ENCODE data around the gene PAM. TPM values are rescaled to one million over a fixed set of nuclear protein-coding genes. Genes with fewer than 3 reads are reported as not detected.
"Not testable (repeated sequence)": the region's sequence is repeated elsewhere in the genome, so short reads cannot be mapped to it uniquely, and the experiment has no call there.

Gene PAM
- polyA plus RNA-seq, 1 donor from 2014 or later = 3.4 TPM

DNA sequence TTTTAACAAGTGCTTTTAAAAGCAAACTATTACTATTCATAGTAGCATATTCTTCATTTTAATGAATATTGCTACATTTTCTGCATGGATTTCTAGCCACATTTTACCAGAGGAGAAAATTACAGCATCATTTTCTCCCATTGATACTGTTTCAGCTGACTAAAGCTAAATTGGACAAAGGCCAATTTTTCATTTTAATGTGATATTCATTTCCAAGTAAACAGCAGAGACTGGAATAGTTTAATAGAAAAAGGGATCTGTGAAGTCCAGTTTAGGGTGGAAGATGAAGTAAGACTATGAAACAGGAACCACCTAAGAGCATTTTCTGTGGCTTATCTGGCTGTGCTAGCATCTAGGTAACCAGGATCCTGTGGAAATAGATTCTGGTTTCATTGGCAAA lies 236.7 kb downstream of the PAM start:
- no peak overlapping the region for H3K27ac Mint-ChIP-seq
- H3K4me1 Mint-ChIP-seq = no peaks in the 10 kb centered on the region
- H3K36me3 Mint-ChIP-seq = peaks cover 2% of the 10 kb centered on the region
- no peaks in the 10 kb centered on the region for H3K27me3 Mint-ChIP-seq
- H3K9me3 Mint-ChIP-seq = no peaks in the 10 kb centered on the region
- H3K4me3 Mint-ChIP-seq = no peak overlapping the region

DNA sequence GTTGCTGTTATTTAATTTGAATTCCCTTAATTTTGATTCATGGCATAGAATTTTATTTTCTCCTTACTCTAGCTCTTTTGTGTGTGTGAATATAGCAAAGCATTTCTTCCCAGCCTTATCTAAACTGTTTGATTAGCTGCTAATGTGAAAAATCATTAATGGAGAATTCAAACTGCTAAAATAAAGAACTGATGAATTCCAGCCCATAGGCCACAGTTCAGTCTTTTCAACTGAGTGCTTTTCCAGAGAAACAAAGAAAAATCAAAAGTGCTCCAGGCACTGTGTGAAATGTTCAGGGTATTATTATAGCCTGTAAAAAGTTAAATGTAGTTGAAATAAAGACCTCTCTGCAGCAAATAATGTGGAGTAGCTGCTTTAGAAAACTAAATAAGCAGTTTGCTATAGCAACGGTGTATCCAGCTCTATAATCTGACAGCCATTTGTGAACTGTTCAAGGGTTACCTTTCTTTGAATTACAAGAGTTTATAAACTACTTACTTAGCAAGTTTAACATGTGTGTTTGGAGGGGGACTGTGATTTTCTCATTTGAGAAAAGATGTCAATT lies 241.0 kb downstream of the PAM start:
- Mint-ChIP-seq H3K27me3 (no peaks in the 10 kb centered on the region), H3K36me3 (peaks cover 3% of the 10 kb centered on the region), H3K4me1 (no peaks in the 10 kb centered on the region), H3K9me3 (no peaks in the 10 kb centered on the region), H3K27ac (no peak overlapping the region), H3K4me3 (no peak overlapping the region)

GRCh38 chr5:102998224-102998623 lies 243.1 kb downstream of the PAM start:
- H3K27me3 Mint-ChIP-seq = no peaks in the 10 kb centered on the region
- H3K9me3 Mint-ChIP-seq = no peaks in the 10 kb centered on the region
- no peak overlapping the region for H3K4me3 Mint-ChIP-seq
- H3K4me1 Mint-ChIP-seq = no peaks in the 10 kb centered on the region
- no peak overlapping the region for H3K27ac Mint-ChIP-seq
- peaks cover 3% of the 10 kb centered on the region for H3K36me3 Mint-ChIP-seq

GRCh38 chr5:102999191-102999590 lies 244.1 kb downstream of the PAM start:
- H3K9me3 Mint-ChIP-seq = no peaks in the 10 kb centered on the region
- H3K27me3 Mint-ChIP-seq = no peaks in the 10 kb centered on the region
- H3K4me3 Mint-ChIP-seq = no peak overlapping the region
- H3K4me1 Mint-ChIP-seq = no peaks in the 10 kb centered on the region
- H3K27ac Mint-ChIP-seq = no peak overlapping the region
- peaks cover 3% of the 10 kb centered on the region for H3K36me3 Mint-ChIP-seq

DNA sequence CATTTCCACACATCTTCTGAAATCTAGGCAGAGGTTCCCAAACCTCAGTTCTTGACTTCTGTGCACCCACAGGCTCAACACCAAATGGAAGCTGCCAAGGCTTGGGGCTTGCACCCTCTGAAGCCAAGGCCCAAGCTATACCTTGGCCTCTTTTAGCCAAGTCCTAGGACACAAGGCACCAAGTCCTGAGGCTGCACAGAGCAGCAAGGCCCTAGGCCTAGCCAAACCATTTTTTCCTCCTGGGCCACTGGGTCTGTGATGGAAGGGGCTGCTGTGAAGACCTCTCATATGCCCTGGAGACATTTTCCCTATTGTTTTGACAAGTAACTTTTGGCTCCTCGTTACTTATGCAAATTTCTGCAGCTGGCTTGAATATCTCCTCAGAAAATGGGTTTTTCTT lies 244.5 kb downstream of the PAM start:
- H3K9me3 Mint-ChIP-seq, H3K36me3 Mint-ChIP-seq, H3K27me3 Mint-ChIP-seq, H3K27ac Mint-ChIP-seq, H3K4me1 Mint-ChIP-seq, H3K4me3 Mint-ChIP-seq: not testable (repeated sequence)

DNA sequence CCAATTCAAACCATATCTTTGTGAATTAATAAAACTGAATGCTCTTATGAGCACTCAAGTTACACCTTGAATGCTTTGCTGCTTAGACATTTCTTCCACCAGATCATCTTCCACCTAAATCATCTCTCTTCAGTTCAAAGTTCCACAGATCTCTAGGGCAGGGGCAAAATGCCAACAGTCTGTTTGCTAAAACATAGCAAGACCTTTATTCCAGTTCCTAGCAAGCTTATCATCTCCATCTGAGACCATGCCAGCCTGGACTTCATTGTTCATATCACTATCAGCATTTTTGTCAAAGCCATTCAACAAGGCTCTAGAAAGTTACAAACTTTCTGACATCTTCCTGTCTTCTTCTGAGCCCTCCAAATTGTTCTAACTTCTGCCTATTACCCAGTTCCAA lies 245.0 kb downstream of the PAM start:
- Mint-ChIP-seq H3K27me3 (no peaks in the 10 kb centered on the region), H3K27ac (no peak overlapping the region), H3K4me1 (no peaks in the 10 kb centered on the region), H3K36me3 (peaks cover 3% of the 10 kb centered on the region), H3K4me3 (no peak overlapping the region), H3K9me3 (no peaks in the 10 kb centered on the region)

GRCh38 chr5:103003872-103004271 lies 248.8 kb downstream of the PAM start:
- H3K4me3 Mint-ChIP-seq = no peak overlapping the region
- H3K27me3 Mint-ChIP-seq = no peaks in the 10 kb centered on the region
- no peak overlapping the region for H3K27ac Mint-ChIP-seq
- H3K36me3 Mint-ChIP-seq = peaks cover 3% of the 10 kb centered on the region
- H3K4me1 Mint-ChIP-seq = no peaks in the 10 kb centered on the region
- no peaks in the 10 kb centered on the region for H3K9me3 Mint-ChIP-seq

DNA sequence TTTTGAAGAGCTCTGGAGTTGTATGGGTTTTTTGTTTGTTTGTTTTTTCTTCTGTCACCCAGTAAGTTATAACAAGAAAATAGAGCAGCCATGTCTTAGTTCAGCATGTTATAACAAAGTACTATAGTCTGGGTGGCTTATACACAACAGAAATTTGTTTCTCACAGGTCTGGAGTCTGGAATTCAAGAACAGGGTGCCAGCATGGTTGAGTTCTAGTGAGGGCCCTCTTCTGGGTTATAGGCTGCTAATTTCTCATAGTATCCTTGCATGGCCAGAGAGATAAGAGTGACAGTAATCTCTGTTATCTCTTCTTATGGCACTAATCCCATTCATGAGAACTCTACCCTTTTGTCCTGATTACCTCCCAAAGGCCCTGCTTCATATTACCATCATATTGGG lies 250.2 kb downstream of the PAM start:
- H3K36me3 Mint-ChIP-seq = no peaks in the 10 kb centered on the region
- no peak overlapping the region for H3K4me3 Mint-ChIP-seq
- no peaks in the 10 kb centered on the region for H3K4me1 Mint-ChIP-seq

GRCh38 chr5:103006921-103007320 lies 251.8 kb downstream of the PAM start:
- H3K9me3 Mint-ChIP-seq = peaks cover 0 to 3% (median 0%) of the 10 kb centered on the region in 3 donors
- no peak overlapping the region for H3K4me3 Mint-ChIP-seq
- H3K4me1 Mint-ChIP-seq = no peaks in the 10 kb centered on the region
- H3K27me3 Mint-ChIP-seq = no peaks in the 10 kb centered on the region
- H3K27ac Mint-ChIP-seq = no peak overlapping the region
- peaks cover 5% of the 10 kb centered on the region for H3K36me3 Mint-ChIP-seq

More for the DNA sequence above, 250.2 kb downstream of the PAM start:
- H3K9me3 Mint-ChIP-seq = no peaks in the 10 kb centered on the region
- no peaks in the 10 kb centered on the region for H3K27me3 Mint-ChIP-seq
- H3K27ac Mint-ChIP-seq = no peak overlapping the region

DNA sequence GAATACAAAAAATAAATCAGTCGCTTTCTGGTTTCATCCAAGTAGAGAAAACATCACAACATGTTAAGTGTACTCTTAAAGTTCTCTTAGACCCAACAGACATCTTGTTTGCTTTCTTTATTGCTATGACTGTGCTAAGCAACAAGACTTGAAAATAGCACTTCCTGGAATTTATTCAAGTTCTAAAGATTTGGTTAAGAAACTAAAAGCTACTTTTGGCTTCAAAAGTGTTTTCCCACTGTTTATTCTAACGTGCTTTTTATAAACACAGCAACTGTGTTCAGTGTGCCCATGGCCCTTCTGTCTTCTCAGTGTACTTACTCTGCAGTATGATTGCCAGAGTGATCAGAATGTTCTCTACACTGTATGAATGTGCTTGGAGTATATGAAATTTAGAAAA lies 255.1 kb downstream of the PAM start:
- Mint-ChIP-seq H3K27me3 (no peaks in the 10 kb centered on the region), H3K27ac (no peak overlapping the region), H3K4me1 (no peaks in the 10 kb centered on the region), H3K4me3 (no peak overlapping the region), H3K9me3 (peaks cover 0 to 5% (median 4%) of the 10 kb centered on the region in 3 donors), H3K36me3 (peaks cover 5% of the 10 kb centered on the region)

DNA sequence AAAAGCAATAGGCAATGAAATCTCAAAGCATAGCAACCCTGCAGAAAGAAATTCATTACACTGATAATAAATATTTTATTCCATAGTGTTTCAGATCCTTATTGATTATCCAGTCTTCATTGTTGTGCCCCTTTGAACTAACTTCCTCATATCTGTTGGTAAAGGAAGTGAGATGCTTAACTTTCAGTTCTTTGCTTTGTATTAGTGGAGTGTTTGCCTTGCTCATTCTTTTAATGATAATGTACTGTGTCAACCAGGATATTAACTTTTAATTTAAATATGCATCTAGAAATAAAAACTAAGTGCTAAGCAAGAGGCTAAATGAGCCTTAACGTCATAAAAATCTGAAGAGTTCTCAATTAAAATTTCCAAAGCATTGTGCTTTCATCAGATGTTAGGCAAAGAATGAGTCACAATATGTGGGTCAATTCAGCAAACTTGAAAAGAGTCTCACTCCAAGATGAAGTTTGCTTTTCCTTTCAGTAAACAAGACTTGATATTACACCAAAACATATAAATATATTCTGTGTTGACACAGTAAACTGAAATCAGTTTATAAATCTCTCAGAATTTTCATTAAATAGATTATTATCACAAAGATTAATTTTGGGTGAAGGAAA lies 258.9 kb downstream of the PAM start:
- peaks cover 0 to 5% (median 4%) of the 10 kb centered on the region in 3 donors for H3K9me3 Mint-ChIP-seq
- H3K4me1 Mint-ChIP-seq = no peaks in the 10 kb centered on the region
- no peak overlapping the region for H3K4me3 Mint-ChIP-seq
- H3K27ac Mint-ChIP-seq = no peak overlapping the region
- H3K27me3 Mint-ChIP-seq = no peaks in the 10 kb centered on the region
- peaks cover 7% of the 10 kb centered on the region for H3K36me3 Mint-ChIP-seq

GRCh38 chr5:103014983-103015382 lies 259.9 kb downstream of the PAM start:
- Mint-ChIP-seq H3K9me3 (peaks cover 0 to 5% (median 4%) of the 10 kb centered on the region in 3 donors), H3K4me1 (no peaks in the 10 kb centered on the region), H3K27me3 (no peaks in the 10 kb centered on the region), H3K27ac (no peak overlapping the region), H3K36me3 (peaks cover 7% of the 10 kb centered on the region), H3K4me3 (no peak overlapping the region)

- no peaks in the 10 kb centered on the region for H3K4me1 Mint-ChIP-seq
- no peak overlapping the region for H3K27ac Mint-ChIP-seq
- H3K9me3 Mint-ChIP-seq = peaks cover 0 to 5% (median 4%) of the 10 kb centered on the region in 3 donors
- peaks cover 7% of the 10 kb centered on the region for H3K36me3 Mint-ChIP-seq
- H3K4me3 Mint-ChIP-seq = no peak overlapping the region
- H3K27me3 Mint-ChIP-seq = no peaks in the 10 kb centered on the region
These were observed 261.1 kb downstream of the PAM start for GRCh38 chr5:103016167-103016566.

- H3K27me3 Mint-ChIP-seq = no peaks in the 10 kb centered on the region
- H3K9me3 Mint-ChIP-seq = peaks cover 0 to 1% (median 0%) of the 10 kb centered on the region in 3 donors
- H3K27ac Mint-ChIP-seq = no peak overlapping the region
- H3K36me3 Mint-ChIP-seq = peaks cover 5% of the 10 kb centered on the region
- no peak overlapping the region for H3K4me3 Mint-ChIP-seq
- no peaks in the 10 kb centered on the region for H3K4me1 Mint-ChIP-seq
These were observed 264.7 kb downstream of the PAM start for GRCh38 chr5:103019804-103020203.

GRCh38 chr5:103021314-103021713 lies 266.2 kb downstream of the PAM start:
- Mint-ChIP-seq H3K4me1 (no peaks in the 10 kb centered on the region), H3K36me3 (peaks cover 5% of the 10 kb centered on the region), H3K27ac (no peak overlapping the region), H3K27me3 (no peaks in the 10 kb centered on the region), H3K9me3 (peaks cover 0 to 1% (median 0%) of the 10 kb centered on the region in 3 donors), H3K4me3 (no peak overlapping the region)

- peaks cover under 1% of the 10 kb centered on the region for H3K36me3 Mint-ChIP-seq
- no peaks in the 10 kb centered on the region for H3K27me3 Mint-ChIP-seq
- H3K9me3 Mint-ChIP-seq = peaks cover 0 to 1% (median 0%) of the 10 kb centered on the region in 3 donors
- H3K4me3 Mint-ChIP-seq = no peak overlapping the region
- no peaks in the 10 kb centered on the region for H3K4me1 Mint-ChIP-seq
- no peak overlapping the region for H3K27ac Mint-ChIP-seq
These were observed 272.2 kb downstream of the PAM start for GRCh38 chr5:103027267-103027666.

Data from IgD-negative memory B cell (primary cell).